Occipital lobe (tissue), 2 donors: Measurements from ENCODE around the gene SDHC. TPM values are rescaled to one million over a fixed set of nuclear protein-coding genes. Genes with fewer than 3 reads are reported as not detected.
"Not testable (repeated sequence)": the region's sequence is repeated elsewhere in the genome, so short reads cannot be mapped to it uniquely, and the experiment has no call there.

ENCODE experiments used
- DNase-seq: peaks from one replicate; lab custom pipeline; 2025; lab: John Stamatoyannopoulos, UW
- total RNA-seq: library from RNA; depleted of rRNA; stranded (reverse); fragments of >200 nt; gene quantifications from one replicate; pipeline ENCODE4 v1.2.3, GENCODE V29; 2014

SDHC gene
- total RNA-seq, 1 donor from 2014 or later: 19.5 TPM

- no peak for DNase-seq
Measured at GRCh38 chr1:161382214-161383019, 68.2 kb downstream of the SDHC start.

- no peak for DNase-seq
Measured at GRCh38 chr1:161388639-161389038, 74.5 kb downstream of the SDHC start.

- DNase-seq: not testable (repeated sequence)
Measured at GRCh38 chr1:161389158-161389557, 75.0 kb downstream of the SDHC start.

DNA sequence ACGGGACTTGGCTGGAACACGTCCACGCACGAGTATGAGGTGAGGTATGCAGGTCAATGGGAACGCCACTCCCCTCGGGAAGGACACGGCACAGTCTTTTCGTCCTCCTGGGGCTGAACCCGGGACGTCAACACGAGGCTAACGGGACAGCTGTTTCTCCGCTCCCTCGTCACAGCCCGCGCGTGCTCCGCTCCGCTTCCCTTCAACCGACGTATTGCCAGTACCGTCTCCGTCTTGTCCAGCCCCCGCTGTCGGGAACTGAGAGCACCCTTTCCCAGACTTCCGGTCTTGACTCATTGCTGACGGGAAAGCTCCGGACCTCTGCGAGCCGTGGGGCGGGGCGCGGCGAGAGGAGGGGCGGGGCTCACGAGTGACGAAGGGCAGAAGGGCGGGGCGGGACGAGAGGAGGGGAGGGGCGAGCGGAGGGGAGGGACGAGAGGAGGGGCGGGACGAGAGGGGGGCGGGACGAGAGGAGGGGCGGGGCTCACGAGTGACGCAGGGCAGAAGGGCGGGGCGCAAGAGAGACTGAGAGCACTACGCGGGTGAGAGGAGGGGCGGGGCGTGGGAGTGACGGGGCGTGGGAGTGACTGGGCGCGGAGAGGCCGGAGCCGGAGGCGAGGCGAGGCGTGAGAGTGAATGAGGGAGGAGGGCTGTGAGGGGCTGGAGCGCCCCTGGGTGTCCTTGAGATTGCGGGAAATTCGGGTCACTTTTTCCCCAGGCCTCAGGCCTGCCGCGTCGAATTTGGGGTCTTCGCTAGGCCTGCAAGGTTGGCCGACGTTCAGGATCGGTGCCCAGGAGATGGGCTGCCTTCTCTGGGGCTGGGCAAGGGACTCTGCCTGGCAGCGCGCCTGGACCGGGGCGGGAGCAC, 75.7 kb downstream of the SDHC start:
- DNase-seq: peak; percentile 99

GRCh38 chr1:161390559-161390858, 76.3 kb downstream of the SDHC start:
- no peak for DNase-seq

GRCh38 chr1:161391136-161391535, 77.0 kb downstream of the SDHC start:
- DNase-seq: not testable (repeated sequence)

GRCh38 chr1:161391611-161392010, 77.4 kb downstream of the SDHC start:
- DNase-seq: no peak

- no peak for DNase-seq
Measured at GRCh38 chr1:161393151-161393550, 79.0 kb downstream of the SDHC start.

- DNase-seq: not testable (repeated sequence)
Measured at GRCh38 chr1:161397038-161397437, 82.9 kb downstream of the SDHC start.

- DNase-seq: no peak
Measured at GRCh38 chr1:161398900-161399256, 84.7 kb downstream of the SDHC start.

- peak; percentile 81 for DNase-seq
Measured at GRCh38 chr1:161399257-161399998, 85.2 kb downstream of the SDHC start.

DNA sequence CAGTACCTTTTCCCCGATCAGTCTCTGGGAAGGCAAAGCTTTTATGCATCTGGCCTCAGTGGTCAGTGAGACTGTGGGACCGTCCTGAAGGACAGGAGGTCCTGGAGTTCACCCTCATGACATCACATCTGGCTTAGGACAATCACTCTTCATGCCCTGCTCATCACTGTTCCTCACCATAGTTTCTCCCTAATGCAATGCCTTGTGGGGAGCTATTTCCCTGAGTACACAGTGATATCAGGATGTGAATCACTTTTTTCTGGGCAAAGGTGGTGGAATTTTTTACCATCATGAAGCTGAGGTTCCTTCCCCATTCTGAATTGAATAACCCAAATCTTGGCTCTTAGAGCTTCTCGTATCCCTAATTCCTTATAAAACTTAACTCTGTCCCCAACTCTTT, 88.3 kb downstream of the SDHC start:
- DNase-seq: no peak

GRCh38 chr1:161404051-161404597, 89.9 kb downstream of the SDHC start:
- DNase-seq: no peak

GRCh38 chr1:161406551-161406950, 92.4 kb downstream of the SDHC start:
- not testable (repeated sequence) for DNase-seq

GRCh38 chr1:161407451-161407985, 93.3 kb downstream of the SDHC start:
- no peak for DNase-seq

GRCh38 chr1:161408429-161409052, 94.4 kb downstream of the SDHC start:
- no peak for DNase-seq

- DNase-seq: not testable (repeated sequence)
Measured at GRCh38 chr1:161409848-161410635, 95.9 kb downstream of the SDHC start.

GRCh38 chr1:161410636-161410970, 96.4 kb downstream of the SDHC start:
- not testable (repeated sequence) for DNase-seq
